ENCODE measurements around the gene BCKDK. TPM values are rescaled to one million over a fixed set of nuclear protein-coding genes. Genes with fewer than 3 reads are reported as not detected.
A peak's percentile ranks its signal among the peaks of the same experiment; 100 is the strongest.
"Not testable (repeated sequence)": the region's sequence is repeated elsewhere in the genome, so short reads cannot be mapped to it uniquely, and the experiment has no call there.

BCKDK gene
- polyA plus RNA-seq, 1 donor (not counting 4 experiments of a cell fraction or from before 2014, with no cell fraction given): 19.9 TPM

GRCh38 chr16:31094424-31095120 lies 13.6 kb upstream of the BCKDK start, which contains the start of gene VKORC1:
Gene VKORC1, minus strand, starts transcription at chr16:31094797. Its CDS starts 68 bp downstream, at chr16:31094729.
- Histone ChIP-seq H3K4me1 (ENCODE audit: control insufficient read depth, extremely low read depth, insufficient read depth, low read length) (peaks cover 9% of the 10 kb centered on the region), H3K9ac (ENCODE audit: control insufficient read depth, extremely low read depth, insufficient read depth, low read length) (peak within 1 kb of the TSS; percentile 86), H3K9me1 (ENCODE audit: control insufficient read depth, extremely low read depth, insufficient read depth, low read length) (no peaks in the 10 kb centered on the region), H3K4me2 (ENCODE audit: control insufficient read depth, extremely low read depth, insufficient read depth, low read depth, low read length) (peak within 1 kb of the TSS; percentile 90), H4K20me1 (ENCODE audit: control insufficient read depth, extremely low read depth, insufficient read depth, low read length) (no peaks in the 10 kb centered on the region), H2AFZ (ENCODE audit: control insufficient read depth, low read length) (peak within 1 kb of the TSS; percentile 93), H3K36me3 (ENCODE audit: control insufficient read depth in 2 of 2, extremely low read depth in 1 of 2, insufficient read depth in 2 of 2, low read length in 2 of 2) (peaks cover 4 to 7% of the 10 kb centered on the region in 2 experiments), H3K4me3 (ENCODE audit: control insufficient read depth in 2 of 3, extremely low read depth in 1 of 3, insufficient read depth in 2 of 3, low read depth in 1 of 3, low read length in 3 of 3) (peak within 1 kb of the TSS; percentile 73 to 92 (median 92)), H3K27ac (ENCODE audit: control insufficient read depth, insufficient read depth, low read length) (peak within 1 kb of the TSS; percentile 82), H3K79me2 (ENCODE audit: control insufficient read depth, insufficient read depth, low read length) (peaks cover 22% of the 10 kb centered on the region), H3K27me3 (ENCODE audit: control insufficient read depth, extremely low read depth, insufficient read depth, low read length) (no peaks in the 10 kb centered on the region), H3K9me3 (ENCODE audit: control insufficient read depth, low read depth, low read length) (no peaks in the 10 kb centered on the region)
- dilution Hi-C loops (cut with MboI; ENCODE audit: extremely low pct_ligation_motif_present, low sequenced_read_pairs): no loop called here
- peak; percentile 20 for FAIRE-seq
- peak; percentile 88 for DNase-seq (ENCODE audit: low read depth, low spot score)
- TF ChIP-seq EZH2 (IDR thresholded peaks at IDR 0.05; ENCODE audit: low read length): no peak
- TF ChIP-seq, protein P1, sequence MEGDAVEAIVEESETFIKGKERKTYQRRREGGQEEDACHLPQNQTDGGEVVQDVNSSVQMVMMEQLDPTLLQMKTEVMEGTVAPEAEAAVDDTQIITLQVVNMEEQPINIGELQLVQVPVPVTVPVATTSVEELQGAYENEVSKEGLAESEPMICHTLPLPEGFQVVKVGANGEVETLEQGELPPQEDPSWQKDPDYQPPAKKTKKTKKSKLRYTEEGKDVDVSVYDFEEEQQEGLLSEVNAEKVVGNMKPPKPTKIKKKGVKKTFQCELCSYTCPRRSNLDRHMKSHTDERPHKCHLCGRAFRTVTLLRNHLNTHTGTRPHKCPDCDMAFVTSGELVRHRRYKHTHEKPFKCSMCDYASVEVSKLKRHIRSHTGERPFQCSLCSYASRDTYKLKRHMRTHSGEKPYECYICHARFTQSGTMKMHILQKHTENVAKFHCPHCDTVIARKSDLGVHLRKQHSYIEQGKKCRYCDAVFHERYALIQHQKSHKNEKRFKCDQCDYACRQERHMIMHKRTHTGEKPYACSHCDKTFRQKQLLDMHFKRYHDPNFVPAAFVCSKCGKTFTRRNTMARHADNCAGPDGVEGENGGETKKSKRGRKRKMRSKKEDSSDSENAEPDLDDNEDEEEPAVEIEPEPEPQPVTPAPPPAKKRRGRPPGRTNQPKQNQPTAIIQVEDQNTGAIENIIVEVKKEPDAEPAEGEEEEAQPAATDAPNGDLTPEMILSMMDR (optimal IDR thresholded peaks at IDR 0.05 in 1 of 3, IDR thresholded peaks at IDR 0.05 in 1 of 3, conservative IDR thresholded peaks at IDR 0.05 in 1 of 3; ENCODE audit: extremely low read depth in 1 of 3, insufficient read depth in 2 of 3, low read length in 3 of 3): peak in 1 of 3 experiments; percentile 0

- Histone ChIP-seq H3K27ac (ENCODE audit: control insufficient read depth, insufficient read depth, low read length) (no peak overlapping the region), H3K4me3 (ENCODE audit: control insufficient read depth in 2 of 3, extremely low read depth in 1 of 3, insufficient read depth in 2 of 3, low read depth in 1 of 3, low read length in 3 of 3) (no peak overlapping the region), H4K20me1 (ENCODE audit: control insufficient read depth, extremely low read depth, insufficient read depth, low read length) (no peaks in the 10 kb centered on the region), H3K4me2 (ENCODE audit: control insufficient read depth, extremely low read depth, insufficient read depth, low read depth, low read length) (no peak overlapping the region), H2AFZ (ENCODE audit: control insufficient read depth, low read length) (no peak overlapping the region), H3K9me3 (ENCODE audit: control insufficient read depth, low read depth, low read length) (no peaks in the 10 kb centered on the region), H3K9me1 (ENCODE audit: control insufficient read depth, extremely low read depth, insufficient read depth, low read length) (no peaks in the 10 kb centered on the region), H3K27me3 (ENCODE audit: control insufficient read depth, extremely low read depth, insufficient read depth, low read length) (no peaks in the 10 kb centered on the region), H3K9ac (ENCODE audit: control insufficient read depth, extremely low read depth, insufficient read depth, low read length) (no peak overlapping the region), H3K4me1 (ENCODE audit: control insufficient read depth, extremely low read depth, insufficient read depth, low read length) (no peaks in the 10 kb centered on the region), H3K79me2 (ENCODE audit: control insufficient read depth, insufficient read depth, low read length) (no peaks in the 10 kb centered on the region), H3K36me3 (ENCODE audit: control insufficient read depth in 2 of 2, extremely low read depth in 1 of 2, insufficient read depth in 2 of 2, low read length in 2 of 2) (no peaks in the 10 kb centered on the region)
- no peak for FAIRE-seq
- no peak for TF ChIP-seq EZH2 (IDR thresholded peaks at IDR 0.05; ENCODE audit: low read length)
- TF ChIP-seq, protein P1 (optimal IDR thresholded peaks at IDR 0.05 in 1 of 3, IDR thresholded peaks at IDR 0.05 in 1 of 3, conservative IDR thresholded peaks at IDR 0.05 in 1 of 3; ENCODE audit: extremely low read depth in 1 of 3, insufficient read depth in 2 of 3, low read length in 3 of 3): no peak
- dilution Hi-C loops (cut with MboI; ENCODE audit: extremely low pct_ligation_motif_present, low sequenced_read_pairs): no loop called here
- no peak for DNase-seq (ENCODE audit: low read depth, low spot score)
Observed at GRCh38 chr16:31099860-31100638, 8.1 kb upstream of the BCKDK start.

- H3K4me1 ChIP-seq (ENCODE audit: control insufficient read depth, extremely low read depth, insufficient read depth, low read length); H3K4me2 ChIP-seq (ENCODE audit: control insufficient read depth, extremely low read depth, insufficient read depth, low read depth, low read length); H3K9me1 ChIP-seq (ENCODE audit: control insufficient read depth, extremely low read depth, insufficient read depth, low read length); FAIRE-seq; H3K9me3 ChIP-seq (ENCODE audit: control insufficient read depth, low read depth, low read length); H2AFZ ChIP-seq (ENCODE audit: control insufficient read depth, low read length); DNase-seq (ENCODE audit: low read depth, low spot score); H3K9ac ChIP-seq (ENCODE audit: control insufficient read depth, extremely low read depth, insufficient read depth, low read length); H3K79me2 ChIP-seq (ENCODE audit: control insufficient read depth, insufficient read depth, low read length); H3K4me3 ChIP-seq (ENCODE audit: control insufficient read depth in 2 of 3, extremely low read depth in 1 of 3, insufficient read depth in 2 of 3, low read depth in 1 of 3, low read length in 3 of 3); H3K36me3 ChIP-seq (ENCODE audit: control insufficient read depth in 2 of 2, extremely low read depth in 1 of 2, insufficient read depth in 2 of 2, low read length in 2 of 2); H4K20me1 ChIP-seq (ENCODE audit: control insufficient read depth, extremely low read depth, insufficient read depth, low read length); H3K27ac ChIP-seq (ENCODE audit: control insufficient read depth, insufficient read depth, low read length); dilution Hi-C loops (cut with MboI; ENCODE audit: extremely low pct_ligation_motif_present, low sequenced_read_pairs); H3K27me3 ChIP-seq (ENCODE audit: control insufficient read depth, extremely low read depth, insufficient read depth, low read length): not testable (repeated sequence)
Observed at GRCh38 chr16:31100876-31101641, 7.1 kb upstream of the BCKDK start.
